ENCODE measurements around the gene TTLL5.
"Not testable (repeated sequence)": the region's sequence is repeated elsewhere in the genome, so short reads cannot be mapped to it uniquely, and the experiment has no call there.

Gene TTLL5

DNA sequence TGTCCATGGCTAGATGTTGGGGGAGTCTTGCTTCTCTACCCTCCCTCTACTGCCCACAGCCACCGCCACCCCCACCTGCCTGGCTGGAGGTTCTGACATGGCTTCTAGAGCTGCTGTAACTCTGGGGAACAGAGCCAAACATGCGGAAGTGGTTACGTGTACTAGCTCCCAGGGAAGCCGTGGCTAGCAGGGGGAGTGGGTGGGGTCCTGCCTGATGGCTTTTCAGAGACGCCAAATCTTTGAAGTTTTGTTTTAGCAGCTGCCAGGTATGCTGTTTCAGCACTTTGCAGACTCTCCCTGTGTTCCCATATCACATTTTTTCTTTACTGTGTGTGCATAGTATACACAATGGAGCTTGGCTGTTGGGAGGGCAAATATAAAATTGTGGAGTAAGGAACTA, 170.4 kb downstream of the TTLL5 start:
- H3K4me3 ChIP-seq (ENCODE audit: low read length) = peak overlapping the region; percentile 23
- H3K4me1 ChIP-seq (ENCODE audit: control insufficient read depth, insufficient read depth, low read length) = peaks cover 36% of the 10 kb centered on the region
- peak overlapping the region; percentile 73 for H3K9ac ChIP-seq (ENCODE audit: low read length)

DNA sequence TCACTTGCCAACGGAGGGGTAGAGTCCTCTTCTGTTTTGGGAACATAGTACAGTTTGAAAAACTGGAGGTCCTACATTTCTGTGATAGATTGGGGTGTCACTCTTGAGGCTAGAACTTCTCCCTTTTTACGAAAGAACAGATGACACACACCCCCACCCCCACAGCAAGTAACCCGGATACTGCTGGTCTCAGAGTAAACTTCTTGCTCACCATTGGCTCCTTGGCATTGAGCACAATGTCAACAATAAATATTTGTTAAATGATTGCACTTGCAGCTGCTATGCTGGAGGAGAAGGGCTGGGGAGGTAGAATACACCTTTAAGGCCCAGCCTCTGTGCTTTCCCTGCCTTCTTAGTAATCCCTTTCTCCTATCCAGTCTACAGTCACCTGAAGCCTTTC, 170.9 kb downstream of the TTLL5 start:
- Histone ChIP-seq H3K4me1 (ENCODE audit: control insufficient read depth, insufficient read depth, low read length) (peaks cover 32% of the 10 kb centered on the region), H3K4me3 (ENCODE audit: low read length) (peak overlapping the region; percentile 23), H3K36me3 (ENCODE audit: control insufficient read depth, insufficient read depth, low read length) (no peaks in the 10 kb centered on the region), H3K9ac (ENCODE audit: low read length) (peak overlapping the region; percentile 73), H3K9me3 (ENCODE audit: control insufficient read depth, low read length) (no peaks in the 10 kb centered on the region), H3K27me3 (ENCODE audit: control insufficient read depth, insufficient read depth, low read length) (no peaks in the 10 kb centered on the region)

More for the DNA sequence above, 170.4 kb downstream of the TTLL5 start:
- Histone ChIP-seq H3K9me3 (ENCODE audit: control insufficient read depth, low read length) (no peaks in the 10 kb centered on the region), H3K27me3 (ENCODE audit: control insufficient read depth, insufficient read depth, low read length) (no peaks in the 10 kb centered on the region), H3K36me3 (ENCODE audit: control insufficient read depth, insufficient read depth, low read length) (no peaks in the 10 kb centered on the region)

DNA sequence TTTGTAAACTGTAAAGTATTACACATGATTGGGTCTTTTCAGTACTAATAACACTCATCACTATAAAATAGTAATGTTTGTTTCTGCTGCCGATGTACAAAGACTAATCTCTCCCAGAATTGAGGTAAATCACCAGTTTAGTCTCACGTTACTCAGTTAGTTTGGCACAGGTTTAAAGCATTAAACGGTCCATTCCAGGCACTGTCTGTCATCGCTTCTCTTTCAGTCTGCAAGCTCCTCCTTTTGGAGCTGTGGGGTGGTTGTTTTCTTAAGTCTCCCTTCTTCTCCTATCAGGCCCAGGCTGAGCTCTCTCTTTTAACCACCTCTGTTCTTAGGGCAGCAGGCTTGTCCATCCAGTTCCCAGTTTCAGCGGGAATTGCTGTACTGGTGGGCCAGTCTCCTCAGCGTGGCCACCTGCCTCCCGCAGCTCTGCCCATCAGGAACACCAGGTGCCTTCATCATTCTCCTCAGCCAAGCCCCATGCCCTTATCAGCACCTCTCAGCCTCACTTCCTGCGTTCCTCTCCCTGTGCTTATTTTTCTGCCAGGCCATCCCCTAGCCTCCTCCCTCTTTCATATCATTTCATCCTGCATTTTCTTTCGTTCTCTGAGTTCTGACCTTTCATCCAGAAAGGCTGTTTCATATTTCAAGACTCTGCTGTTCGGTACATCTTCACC, 171.7 kb downstream of the TTLL5 start:
- H3K36me3 ChIP-seq (ENCODE audit: control insufficient read depth, insufficient read depth, low read length) = no peaks in the 10 kb centered on the region
- no peaks in the 10 kb centered on the region for H3K9me3 ChIP-seq (ENCODE audit: control insufficient read depth, low read length)
- peak overlapping the region; percentile 73 for H3K9ac ChIP-seq (ENCODE audit: low read length)
- peaks cover 32% of the 10 kb centered on the region for H3K4me1 ChIP-seq (ENCODE audit: control insufficient read depth, insufficient read depth, low read length)
- H3K27me3 ChIP-seq (ENCODE audit: control insufficient read depth, insufficient read depth, low read length) = no peaks in the 10 kb centered on the region
- H3K4me3 ChIP-seq (ENCODE audit: low read length) = peak overlapping the region; percentile 16

DNA sequence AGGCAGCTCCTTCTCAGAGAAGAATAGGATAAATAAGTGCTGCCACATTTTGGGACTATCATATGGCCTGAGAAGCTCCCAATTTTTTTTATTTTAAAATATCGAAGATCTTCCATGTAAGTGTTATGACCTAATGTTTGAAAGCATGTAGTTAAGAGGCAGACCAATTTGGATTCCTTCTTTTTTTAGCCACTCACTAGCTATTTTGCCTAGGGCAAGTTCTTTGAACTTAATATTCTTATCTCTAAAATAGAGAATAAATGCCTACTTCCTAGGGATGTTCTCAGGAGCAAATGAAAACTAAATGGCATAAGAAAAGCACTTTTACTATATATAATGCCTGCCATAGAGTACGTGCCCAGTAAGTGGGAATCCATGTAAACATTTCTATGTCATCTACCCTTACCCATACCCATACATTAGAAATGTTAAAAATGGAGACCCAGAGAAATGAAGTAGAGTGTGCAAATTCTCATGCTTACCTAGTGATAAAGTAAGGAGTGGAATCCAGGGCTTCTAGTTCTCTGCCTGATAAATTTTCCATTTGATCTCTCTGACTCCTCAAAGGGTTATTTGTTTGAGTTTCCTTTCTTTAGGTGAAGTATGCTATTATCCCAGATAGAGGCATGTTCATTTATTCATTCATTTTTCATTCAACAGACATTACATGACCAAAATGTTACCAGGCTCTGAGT, 172.4 kb downstream of the TTLL5 start:
- no peak overlapping the region for H3K9ac ChIP-seq (ENCODE audit: low read length)
- H3K27me3 ChIP-seq (ENCODE audit: control insufficient read depth, insufficient read depth, low read length) = no peaks in the 10 kb centered on the region
- H3K36me3 ChIP-seq (ENCODE audit: control insufficient read depth, insufficient read depth, low read length) = no peaks in the 10 kb centered on the region
- H3K9me3 ChIP-seq (ENCODE audit: control insufficient read depth, low read length) = no peaks in the 10 kb centered on the region
- no peak overlapping the region for H3K4me3 ChIP-seq (ENCODE audit: low read length)
- H3K4me1 ChIP-seq (ENCODE audit: control insufficient read depth, insufficient read depth, low read length) = peaks cover 32% of the 10 kb centered on the region

DNA sequence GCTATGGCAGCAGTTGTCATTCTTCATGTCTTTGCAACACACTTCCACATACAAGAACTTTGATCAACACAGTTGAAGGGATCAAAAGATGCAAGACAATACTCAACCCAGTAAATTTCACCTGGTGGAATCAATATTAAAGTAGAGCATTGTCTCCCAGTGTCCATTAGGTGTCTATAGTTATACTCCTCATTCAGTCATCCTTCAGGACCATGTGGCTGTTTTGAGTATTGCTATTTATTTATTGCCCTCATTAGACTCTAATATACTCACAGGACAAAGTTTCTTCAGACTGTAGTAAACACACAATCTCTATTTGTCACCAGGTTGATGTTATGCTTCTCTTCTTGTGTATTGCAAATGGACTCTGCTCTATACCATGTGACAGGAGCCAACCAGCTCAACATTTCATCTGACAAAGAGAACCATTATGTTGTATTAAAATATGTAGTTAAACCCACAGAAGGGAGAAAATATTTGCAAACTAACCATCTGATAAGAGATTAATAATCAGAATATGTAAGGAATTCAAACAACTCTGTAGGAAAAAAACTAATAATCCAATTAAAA, 174.2 kb downstream of the TTLL5 start:
- no peaks in the 10 kb centered on the region for H3K36me3 ChIP-seq (ENCODE audit: control insufficient read depth, insufficient read depth, low read length)
- H3K9me3 ChIP-seq (ENCODE audit: control insufficient read depth, low read length) = no peaks in the 10 kb centered on the region
- H3K9ac ChIP-seq (ENCODE audit: low read length) = no peak overlapping the region
- H3K4me3 ChIP-seq (ENCODE audit: low read length) = no peak overlapping the region
- H3K4me1 ChIP-seq (ENCODE audit: control insufficient read depth, insufficient read depth, low read length) = peaks cover 32% of the 10 kb centered on the region
- H3K27me3 ChIP-seq (ENCODE audit: control insufficient read depth, insufficient read depth, low read length) = no peaks in the 10 kb centered on the region

DNA sequence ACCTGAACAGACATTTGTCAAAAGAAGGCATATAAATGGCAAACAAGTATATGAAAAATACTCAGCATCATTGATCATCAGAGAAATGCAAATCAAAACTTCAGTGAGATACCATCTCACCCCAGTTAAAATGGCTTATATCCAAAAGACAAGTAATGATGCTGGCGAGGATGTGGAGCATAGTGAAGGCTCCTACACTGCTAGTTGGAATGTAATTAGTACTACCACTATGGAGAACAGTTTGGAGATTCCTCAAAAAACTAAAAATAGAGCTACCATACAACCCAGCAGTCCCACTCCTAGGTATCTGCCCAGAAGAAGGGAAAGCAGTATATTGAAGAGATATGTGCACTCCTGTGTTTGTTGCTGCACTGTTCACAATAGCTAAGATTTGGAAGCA, 174.7 kb downstream of the TTLL5 start:
- peaks cover 30% of the 10 kb centered on the region for H3K4me1 ChIP-seq (ENCODE audit: control insufficient read depth, insufficient read depth, low read length)
- no peak overlapping the region for H3K4me3 ChIP-seq (ENCODE audit: low read length)
- H3K9me3 ChIP-seq (ENCODE audit: control insufficient read depth, low read length) = no peaks in the 10 kb centered on the region
- no peak overlapping the region for H3K9ac ChIP-seq (ENCODE audit: low read length)
- H3K36me3 ChIP-seq (ENCODE audit: control insufficient read depth, insufficient read depth, low read length) = no peaks in the 10 kb centered on the region
- no peaks in the 10 kb centered on the region for H3K27me3 ChIP-seq (ENCODE audit: control insufficient read depth, insufficient read depth, low read length)

DNA sequence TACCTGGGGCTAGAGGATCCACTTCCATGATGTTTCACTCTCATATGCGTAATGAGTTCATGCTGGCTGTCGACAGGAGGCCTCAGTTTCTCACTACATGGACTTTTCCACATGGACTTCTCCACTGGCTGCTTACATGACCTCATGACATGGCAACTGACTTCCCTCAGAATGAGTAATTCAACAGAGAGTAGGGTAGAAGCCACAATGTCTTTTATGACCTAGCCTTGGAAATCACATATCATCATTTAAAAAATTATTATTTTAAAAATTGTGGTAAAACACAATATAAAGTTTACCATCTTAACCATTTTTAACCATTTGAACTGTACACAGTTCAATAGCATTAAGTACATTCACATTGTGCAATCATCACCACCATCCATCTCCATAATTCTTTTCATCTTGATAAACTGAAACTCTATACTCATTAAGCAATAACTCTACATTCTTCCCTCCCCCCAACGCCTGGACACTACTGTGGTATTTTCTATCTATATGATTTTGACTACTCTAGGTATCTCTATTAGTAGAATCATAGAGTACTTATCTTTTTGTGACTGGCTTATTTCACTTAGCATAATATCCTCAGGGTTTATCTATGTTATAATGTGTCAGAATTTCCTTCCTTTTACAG, 176.2 kb downstream of the TTLL5 start:
- H3K9ac ChIP-seq (ENCODE audit: low read length) = no peak overlapping the region
- H3K4me1 ChIP-seq (ENCODE audit: control insufficient read depth, insufficient read depth, low read length) = peaks cover 14% of the 10 kb centered on the region
- H3K4me3 ChIP-seq (ENCODE audit: low read length) = no peak overlapping the region
- H3K9me3 ChIP-seq (ENCODE audit: control insufficient read depth, low read length) = no peaks in the 10 kb centered on the region
- no peaks in the 10 kb centered on the region for H3K36me3 ChIP-seq (ENCODE audit: control insufficient read depth, insufficient read depth, low read length)
- H3K27me3 ChIP-seq (ENCODE audit: control insufficient read depth, insufficient read depth, low read length) = no peaks in the 10 kb centered on the region

DNA sequence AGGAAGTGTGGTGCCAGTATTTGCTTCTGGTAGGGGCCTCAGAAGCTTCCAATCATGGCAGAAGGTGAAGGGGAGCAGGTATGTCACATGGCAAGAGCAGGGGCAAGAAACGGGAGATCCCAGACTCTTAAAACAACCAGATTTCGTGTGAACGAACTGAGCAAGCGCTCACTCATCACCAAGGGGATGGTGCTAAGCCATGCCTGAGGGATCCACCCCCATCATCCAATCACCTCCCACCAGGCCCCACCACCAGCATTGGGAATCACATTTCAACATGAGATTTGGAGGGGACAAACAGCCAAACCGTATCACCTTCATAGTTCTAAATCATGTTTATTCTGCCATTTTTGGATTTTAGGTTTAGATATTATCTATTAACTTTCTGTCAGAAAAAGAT, 179.9 kb downstream of the TTLL5 start:
- Histone ChIP-seq H3K27me3 (ENCODE audit: control insufficient read depth, insufficient read depth, low read length) (no peaks in the 10 kb centered on the region), H3K36me3 (ENCODE audit: control insufficient read depth, insufficient read depth, low read length) (no peaks in the 10 kb centered on the region), H3K4me1 (ENCODE audit: control insufficient read depth, insufficient read depth, low read length) (peaks cover 6% of the 10 kb centered on the region), H3K9ac (ENCODE audit: low read length) (no peak overlapping the region), H3K9me3 (ENCODE audit: control insufficient read depth, low read length) (no peaks in the 10 kb centered on the region), H3K4me3 (ENCODE audit: low read length) (no peak overlapping the region)

DNA sequence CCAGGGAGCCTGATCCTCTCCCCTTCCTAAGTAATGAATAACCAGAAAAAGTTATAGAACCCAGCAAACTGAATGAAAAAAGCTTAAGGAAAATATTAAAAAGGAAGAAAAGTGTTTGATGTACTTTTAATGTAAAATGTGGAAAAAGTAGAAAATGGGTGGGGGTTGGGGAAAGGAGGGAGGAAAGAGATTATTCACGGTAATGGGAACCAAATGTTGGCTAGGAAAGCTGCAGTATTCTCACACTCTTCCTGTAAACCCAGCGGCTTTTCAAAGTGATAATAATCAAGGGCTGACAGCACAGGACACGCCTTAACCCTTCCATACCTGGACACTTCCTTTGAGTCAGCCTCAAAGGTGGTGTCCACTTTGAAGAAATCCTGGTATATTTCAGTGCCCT, 181.5 kb downstream of the TTLL5 start:
- H3K9ac ChIP-seq (ENCODE audit: low read length) = no peak overlapping the region
- H3K9me3 ChIP-seq (ENCODE audit: control insufficient read depth, low read length) = no peaks in the 10 kb centered on the region
- peaks cover 6% of the 10 kb centered on the region for H3K4me1 ChIP-seq (ENCODE audit: control insufficient read depth, insufficient read depth, low read length)
- H3K4me3 ChIP-seq (ENCODE audit: low read length) = no peak overlapping the region
- H3K27me3 ChIP-seq (ENCODE audit: control insufficient read depth, insufficient read depth, low read length) = no peaks in the 10 kb centered on the region
- no peaks in the 10 kb centered on the region for H3K36me3 ChIP-seq (ENCODE audit: control insufficient read depth, insufficient read depth, low read length)

DNA sequence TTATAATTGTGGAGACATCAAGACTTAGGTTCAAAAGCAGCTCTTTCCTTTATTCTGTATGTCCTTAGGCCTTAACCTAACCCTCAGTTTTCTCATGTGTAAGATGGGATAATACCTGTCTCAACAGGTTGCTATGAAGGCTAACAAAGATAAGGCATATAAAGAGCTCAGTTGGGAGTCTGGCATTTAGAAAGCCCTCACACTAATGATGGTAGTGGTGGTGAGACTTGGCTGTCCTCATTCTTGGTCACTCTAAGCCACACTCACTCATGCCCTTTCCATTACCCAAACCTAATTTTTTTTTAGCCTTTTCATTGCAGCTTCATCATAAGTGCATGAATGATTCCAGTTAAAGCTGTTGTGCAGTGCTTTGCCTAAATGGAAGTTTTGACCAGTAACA, 183.4 kb downstream of the TTLL5 start:
- Histone ChIP-seq H3K4me1 (ENCODE audit: control insufficient read depth, insufficient read depth, low read length) (peaks cover 6% of the 10 kb centered on the region), H3K4me3 (ENCODE audit: low read length) (no peak overlapping the region), H3K36me3 (ENCODE audit: control insufficient read depth, insufficient read depth, low read length) (no peaks in the 10 kb centered on the region), H3K9ac (ENCODE audit: low read length) (no peak overlapping the region), H3K9me3 (ENCODE audit: control insufficient read depth, low read length) (no peaks in the 10 kb centered on the region), H3K27me3 (ENCODE audit: control insufficient read depth, insufficient read depth, low read length) (no peaks in the 10 kb centered on the region)

DNA sequence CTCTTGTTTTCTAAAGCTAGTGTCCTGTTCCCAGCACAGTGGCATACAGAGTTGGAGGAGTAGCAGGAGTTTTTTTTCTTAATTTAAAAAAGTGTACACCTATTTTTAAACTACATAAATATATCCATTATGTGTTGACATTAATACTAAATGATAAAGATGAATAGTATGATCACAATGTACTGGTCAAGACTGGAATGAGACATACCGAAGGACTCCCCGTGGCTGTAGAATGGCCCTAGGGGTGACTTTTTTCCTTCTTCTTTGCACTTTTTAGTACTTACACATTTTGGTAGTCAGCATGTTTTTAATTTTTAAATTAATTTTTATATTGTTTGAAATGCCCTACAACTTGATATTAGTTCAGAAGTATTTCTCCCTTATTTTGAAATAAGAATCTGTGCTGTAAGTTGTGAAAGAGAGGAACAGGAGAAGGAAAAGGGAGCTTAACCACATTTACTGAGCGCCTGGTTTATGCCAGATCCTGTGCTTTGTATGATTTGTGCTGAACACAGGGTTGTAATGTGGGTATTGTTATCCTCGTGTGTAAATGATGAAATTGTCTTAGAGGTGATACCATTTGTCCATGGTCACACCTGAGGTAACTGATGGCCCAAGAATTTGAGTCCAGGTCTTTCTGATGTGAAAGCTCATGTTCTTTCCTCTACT, 184.2 kb downstream of the TTLL5 start:
- no peak overlapping the region for H3K4me3 ChIP-seq (ENCODE audit: low read length)

DNA sequence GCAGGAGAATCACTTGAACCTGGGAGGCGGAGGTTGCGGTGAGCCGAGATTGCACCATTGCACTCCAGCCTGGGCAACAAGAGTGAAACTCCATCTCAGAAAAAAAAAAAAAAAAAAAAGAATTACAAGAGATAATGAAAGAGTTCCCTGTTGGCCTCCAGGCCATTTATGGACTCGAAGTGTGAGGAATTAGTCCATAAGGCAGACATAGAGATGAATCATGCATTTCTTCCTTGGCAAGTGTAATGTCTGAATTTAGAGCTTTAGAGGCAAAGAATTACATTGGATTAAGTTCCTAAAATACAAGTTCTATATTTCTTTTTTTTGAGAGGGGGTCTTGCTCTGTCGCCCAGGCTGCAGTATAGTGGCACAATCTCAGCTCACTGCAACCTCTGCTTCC, 185.6 kb downstream of the TTLL5 start:
- H3K4me3 ChIP-seq (ENCODE audit: low read length); H3K9me3 ChIP-seq (ENCODE audit: control insufficient read depth, low read length); H3K27me3 ChIP-seq (ENCODE audit: control insufficient read depth, insufficient read depth, low read length); H3K4me1 ChIP-seq (ENCODE audit: control insufficient read depth, insufficient read depth, low read length); H3K9ac ChIP-seq (ENCODE audit: low read length); H3K36me3 ChIP-seq (ENCODE audit: control insufficient read depth, insufficient read depth, low read length): not testable (repeated sequence)

More for the DNA sequence above, 184.2 kb downstream of the TTLL5 start:
- H3K9ac ChIP-seq (ENCODE audit: low read length) = no peak overlapping the region
- no peaks in the 10 kb centered on the region for H3K9me3 ChIP-seq (ENCODE audit: control insufficient read depth, low read length)
- H3K36me3 ChIP-seq (ENCODE audit: control insufficient read depth, insufficient read depth, low read length) = no peaks in the 10 kb centered on the region
- H3K27me3 ChIP-seq (ENCODE audit: control insufficient read depth, insufficient read depth, low read length) = no peaks in the 10 kb centered on the region
- peaks cover 6% of the 10 kb centered on the region for H3K4me1 ChIP-seq (ENCODE audit: control insufficient read depth, insufficient read depth, low read length)

Measured in mucosa of stomach (tissue), 1 donor.